Neural crest cell (in vitro differentiated cells): ENCODE data around the gene MAPK8IP3. TPM values are rescaled to one million over a fixed set of nuclear protein-coding genes. Genes with fewer than 3 reads are reported as not detected.

Experiments used
- DNase-seq: peaks from one replicate; pipeline ENCODE4 v3.0.0; 2021; ENCODE audit warnings: low read depth, mixed read lengths, low spot score
- H3K27ac Mint-ChIP-seq: one replicate; pipeline ENCODE4 v1.8.0; 2021; ENCODE audit warnings: mild to moderate bottlenecking, mixed read lengths; ENCODE audit not compliant: unreplicated experiment
- H3K27me3 Mint-ChIP-seq: 2 replicates; pipeline ENCODE4 v1.8.0; 2021; ENCODE audit warnings: low read depth, mild to moderate bottlenecking, mixed read lengths
- H3K36me3 Mint-ChIP-seq: 2 replicates; pipeline ENCODE4 v1.8.0; 2021; ENCODE audit warnings: low read depth, mild to moderate bottlenecking, mixed read lengths
- H3K4me1 Mint-ChIP-seq: 2 replicates; pipeline ENCODE4 v1.8.0; 2021; ENCODE audit warnings: mixed read lengths
- H3K4me3 Mint-ChIP-seq: one replicate; pipeline ENCODE4 v1.8.0; 2021; ENCODE audit warnings: mild to moderate bottlenecking, mixed read lengths
- H3K9me3 Mint-ChIP-seq: 2 replicates; pipeline ENCODE4 v1.8.0; 2021; ENCODE audit warnings: mixed read lengths
- CTCF ChIP-seq: fragments of 200-600 bp; sonication (generic); conservative IDR thresholded peaks from 2 replicates; pipeline ENCODE4 v1.5.0; 2021; ENCODE audit warnings: antibody characterized with exemption, mild to moderate bottlenecking
- total RNA-seq: library from RNA; stranded (reverse); gene quantifications from 2 replicates; pipeline ENCODE4 v1.2.1, GENCODE V29; 2021

Gene MAPK8IP3
- total RNA-seq, 1 donor from 2014 or later: 111 TPM

- no peaks in the 10 kb centered on the region for H3K9me3 Mint-ChIP-seq
- no peak overlapping the region for H3K4me3 Mint-ChIP-seq
- no peaks in the 10 kb centered on the region for H3K27me3 Mint-ChIP-seq
- no peak overlapping the region for H3K27ac Mint-ChIP-seq
- H3K4me1 Mint-ChIP-seq: no peaks in the 10 kb centered on the region
- DNase-seq: no peak
- peaks cover 11% of the 10 kb centered on the region for H3K36me3 Mint-ChIP-seq
- no peak for TF ChIP-seq CTCF
Measured at GRCh38 chr16:1810106-1810505, 104.1 kb downstream of the MAPK8IP3 start.

GRCh38 chr16:1810536-1810935 is 104.5 kb downstream of the MAPK8IP3 start:
- Mint-ChIP-seq H3K27me3 (no peaks in the 10 kb centered on the region), H3K9me3 (no peaks in the 10 kb centered on the region), H3K4me3 (no peak overlapping the region), H3K4me1 (no peaks in the 10 kb centered on the region), H3K36me3 (peaks cover 9% of the 10 kb centered on the region), H3K27ac (no peak overlapping the region)
- no peak for DNase-seq
- no peak for TF ChIP-seq CTCF

- H3K4me3 Mint-ChIP-seq: no peak overlapping the region
- DNase-seq: peak; percentile 32
Measured at GRCh38 chr16:1812732-1813163, 106.8 kb downstream of the MAPK8IP3 start.

GRCh38 chr16:1815461-1815860 is 109.5 kb downstream of the MAPK8IP3 start:
- no peaks in the 10 kb centered on the region for H3K9me3 Mint-ChIP-seq
- H3K27me3 Mint-ChIP-seq: no peaks in the 10 kb centered on the region
- H3K36me3 Mint-ChIP-seq: no peaks in the 10 kb centered on the region
- DNase-seq: no peak
- H3K4me3 Mint-ChIP-seq: no peak overlapping the region
- H3K4me1 Mint-ChIP-seq: no peaks in the 10 kb centered on the region
- TF ChIP-seq CTCF: no peak
- no peak overlapping the region for H3K27ac Mint-ChIP-seq

More at GRCh38 chr16:1812732-1813163, 106.8 kb downstream of the MAPK8IP3 start:
- peak; percentile 51 for TF ChIP-seq CTCF
- H3K36me3 Mint-ChIP-seq: peaks cover under 1% of the 10 kb centered on the region
- no peaks in the 10 kb centered on the region for H3K9me3 Mint-ChIP-seq
- H3K27ac Mint-ChIP-seq: no peak overlapping the region
- no peaks in the 10 kb centered on the region for H3K27me3 Mint-ChIP-seq
- no peaks in the 10 kb centered on the region for H3K4me1 Mint-ChIP-seq

- Mint-ChIP-seq H3K27ac (no peak overlapping the region), H3K9me3 (no peaks in the 10 kb centered on the region), H3K36me3 (no peaks in the 10 kb centered on the region), H3K4me1 (no peaks in the 10 kb centered on the region), H3K4me3 (no peak overlapping the region), H3K27me3 (no peaks in the 10 kb centered on the region)
- TF ChIP-seq CTCF: no peak
- DNase-seq: no peak
Measured at GRCh38 chr16:1816396-1817275, 110.6 kb downstream of the MAPK8IP3 start.
